ENCODE measurements around the gene COL6A5. TPM values are rescaled to one million over a fixed set of nuclear protein-coding genes. Genes with fewer than 3 reads are reported as not detected.

Gene COL6A5
- total and polyA plus RNA-seq, 2 experiments from 2014 or later = 0.03 to 0.05 TPM

DNA sequence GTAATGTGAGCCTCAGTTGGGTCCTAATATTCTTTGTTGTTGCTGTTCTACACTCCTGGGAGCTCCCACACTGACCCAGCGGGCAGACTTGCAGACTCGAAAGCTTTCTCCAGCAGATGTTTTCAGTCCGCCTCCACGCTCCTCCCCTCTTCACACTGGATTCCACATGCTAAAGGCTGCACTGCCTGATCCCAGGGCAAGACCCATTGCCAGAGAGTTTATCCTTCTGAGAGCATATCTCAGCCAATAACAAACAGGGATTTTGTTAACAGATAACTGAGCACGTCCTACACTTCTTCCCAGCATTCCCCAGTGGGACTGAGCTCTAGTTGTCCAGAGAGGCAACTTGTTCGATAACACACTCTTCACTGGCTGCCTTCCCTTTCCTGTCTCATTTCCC lies 163.5 kb downstream of the COL6A5 start:
- peak; percentile 20 for DNase-seq (ENCODE audit: low spot score)
- Histone ChIP-seq H3K36me3 (ENCODE audit: insufficient read depth) (no peaks in the 10 kb centered on the region), H4K20me1 (replicated peaks; ENCODE audit: insufficient read depth) (no peaks in the 10 kb centered on the region), H3K4me3 (no peak overlapping the region), H3K4me1 (ENCODE audit: insufficient read depth) (no peaks in the 10 kb centered on the region), H3K27ac (ENCODE audit: low read depth) (no peak overlapping the region), H3K27me3 (ENCODE audit: insufficient read depth) (0 out of 2 replicates have a peak, but pooled peaks cover 3% of the 10 kb centered on the region), H2AFZ (peak overlapping the region; percentile 89), H3K9me2 (ENCODE audit: insufficient read depth) (no peaks in the 10 kb centered on the region), H3K4me2 (no peak overlapping the region), H3K79me2 (replicated peaks; ENCODE audit: insufficient read depth) (no peaks in the 10 kb centered on the region), H3F3A (replicated peaks; ENCODE audit: low read depth) (no peaks in the 10 kb centered on the region)
- peak; percentile 64 for ATAC-seq
- TF ChIP-seq, protein P1, sequence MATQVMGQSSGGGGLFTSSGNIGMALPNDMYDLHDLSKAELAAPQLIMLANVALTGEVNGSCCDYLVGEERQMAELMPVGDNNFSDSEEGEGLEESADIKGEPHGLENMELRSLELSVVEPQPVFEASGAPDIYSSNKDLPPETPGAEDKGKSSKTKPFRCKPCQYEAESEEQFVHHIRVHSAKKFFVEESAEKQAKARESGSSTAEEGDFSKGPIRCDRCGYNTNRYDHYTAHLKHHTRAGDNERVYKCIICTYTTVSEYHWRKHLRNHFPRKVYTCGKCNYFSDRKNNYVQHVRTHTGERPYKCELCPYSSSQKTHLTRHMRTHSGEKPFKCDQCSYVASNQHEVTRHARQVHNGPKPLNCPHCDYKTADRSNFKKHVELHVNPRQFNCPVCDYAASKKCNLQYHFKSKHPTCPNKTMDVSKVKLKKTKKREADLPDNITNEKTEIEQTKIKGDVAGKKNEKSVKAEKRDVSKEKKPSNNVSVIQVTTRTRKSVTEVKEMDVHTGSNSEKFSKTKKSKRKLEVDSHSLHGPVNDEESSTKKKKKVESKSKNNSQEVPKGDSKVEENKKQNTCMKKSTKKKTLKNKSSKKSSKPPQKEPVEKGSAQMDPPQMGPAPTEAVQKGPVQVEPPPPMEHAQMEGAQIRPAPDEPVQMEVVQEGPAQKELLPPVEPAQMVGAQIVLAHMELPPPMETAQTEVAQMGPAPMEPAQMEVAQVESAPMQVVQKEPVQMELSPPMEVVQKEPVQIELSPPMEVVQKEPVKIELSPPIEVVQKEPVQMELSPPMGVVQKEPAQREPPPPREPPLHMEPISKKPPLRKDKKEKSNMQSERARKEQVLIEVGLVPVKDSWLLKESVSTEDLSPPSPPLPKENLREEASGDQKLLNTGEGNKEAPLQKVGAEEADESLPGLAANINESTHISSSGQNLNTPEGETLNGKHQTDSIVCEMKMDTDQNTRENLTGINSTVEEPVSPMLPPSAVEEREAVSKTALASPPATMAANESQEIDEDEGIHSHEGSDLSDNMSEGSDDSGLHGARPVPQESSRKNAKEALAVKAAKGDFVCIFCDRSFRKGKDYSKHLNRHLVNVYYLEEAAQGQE (IDR thresholded peaks at IDR 0.05; ENCODE audit: unreplicated experiment) = no peak
- TF ChIP-seq EZH2 (IDR thresholded peaks at IDR 0.05; ENCODE audit: low read depth, unreplicated experiment) = no peak
- no peak for TF ChIP-seq POLR2AphosphoS5 (IDR thresholded peaks at IDR 0.05; ENCODE audit: low read depth)
- TF ChIP-seq ZNF331 (CRISPR knock-in tag; IDR thresholded peaks at IDR 0.05; ENCODE audit: low read depth) = no peak
- TF ChIP-seq CREB1 (CRISPR knock-in tag; IDR thresholded peaks at IDR 0.05; ENCODE audit: low read depth) = no peak
- no peak for TF ChIP-seq JUNB (IDR thresholded peaks at IDR 0.05; ENCODE audit: unreplicated experiment)
- peaks cover 6% of the 10 kb centered on the region; the same call in 2 of the 3 replicates for H3K4me1 Mint-ChIP-seq
- no peaks in the 10 kb centered on the region for H3K27me3 Mint-ChIP-seq (ENCODE audit: insufficient read depth, low read depth, poor library complexity)
- no peak overlapping the region for H3K4me3 Mint-ChIP-seq
- no peaks in the 10 kb centered on the region for H3K9me3 Mint-ChIP-seq
- H3K36me3 Mint-ChIP-seq (ENCODE audit: low read depth) = no peaks in the 10 kb centered on the region
- H3K27ac Mint-ChIP-seq = no peak overlapping the region

DNA sequence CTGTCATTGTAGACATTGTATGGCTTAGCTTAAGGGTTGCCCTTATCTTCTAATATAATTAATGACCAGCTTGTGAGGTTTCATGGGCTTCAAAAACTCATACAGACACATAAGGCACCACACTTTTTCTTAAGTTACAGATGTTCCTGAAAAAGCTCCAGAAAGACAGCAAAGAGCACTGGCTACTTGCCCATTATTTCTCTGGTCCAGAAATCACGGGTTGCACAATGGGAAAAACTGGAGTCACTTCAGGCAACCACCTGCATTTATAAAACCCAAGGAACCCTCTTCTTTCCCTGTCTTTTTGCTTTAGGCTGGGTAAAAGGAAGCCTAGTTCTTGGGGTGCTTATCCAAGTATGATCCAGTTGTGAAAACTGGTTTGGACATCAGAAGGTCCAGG lies 169.2 kb downstream of the COL6A5 start:
- Histone ChIP-seq H3K4me3 (no peak overlapping the region), H3K27me3 (ENCODE audit: insufficient read depth) (peaks cover 58% of the 10 kb centered on the region), H3K79me2 (replicated peaks; ENCODE audit: insufficient read depth) (no peaks in the 10 kb centered on the region), H3F3A (replicated peaks; ENCODE audit: low read depth) (no peaks in the 10 kb centered on the region), H3K4me2 (no peak overlapping the region), H3K27ac (ENCODE audit: low read depth) (no peak overlapping the region), H3K4me1 (ENCODE audit: insufficient read depth) (no peaks in the 10 kb centered on the region; the same call in 1 of the 2 replicates), H4K20me1 (replicated peaks; ENCODE audit: insufficient read depth) (no peaks in the 10 kb centered on the region; the same call in 1 of the 2 replicates), H2AFZ (no peak overlapping the region), H3K9me2 (ENCODE audit: insufficient read depth) (peaks cover 3% of the 10 kb centered on the region), H3K36me3 (ENCODE audit: insufficient read depth) (no peaks in the 10 kb centered on the region)
- H3K36me3 Mint-ChIP-seq (ENCODE audit: low read depth) = no peaks in the 10 kb centered on the region; the same call in 2 of the 3 replicates
- ATAC-seq = no peak
- no peak for DNase-seq (ENCODE audit: low spot score)
- peaks cover 21% of the 10 kb centered on the region for H3K27me3 Mint-ChIP-seq (ENCODE audit: insufficient read depth, low read depth, poor library complexity)
- H3K4me1 Mint-ChIP-seq = peaks cover 8% of the 10 kb centered on the region
- H3K27ac Mint-ChIP-seq = no peak overlapping the region
- H3K4me3 Mint-ChIP-seq = no peak overlapping the region
- no peaks in the 10 kb centered on the region for H3K9me3 Mint-ChIP-seq
- TF ChIP-seq STAT1 (IDR thresholded peaks at IDR 0.05; ENCODE audit: unreplicated experiment) = no peak
- TF ChIP-seq, protein P1 (IDR thresholded peaks at IDR 0.05; ENCODE audit: unreplicated experiment) = no peak
- TF ChIP-seq CREB1 (CRISPR knock-in tag; IDR thresholded peaks at IDR 0.05; ENCODE audit: low read depth) = no peak
- TF ChIP-seq EZH2 (IDR thresholded peaks at IDR 0.05; ENCODE audit: low read depth, unreplicated experiment) = no peak
- TF ChIP-seq ZNF331 (CRISPR knock-in tag; IDR thresholded peaks at IDR 0.05; ENCODE audit: low read depth) = no peak
- TF ChIP-seq EZH2phosphoT487 (IDR thresholded peaks at IDR 0.05; ENCODE audit: unreplicated experiment) = no peak
- TF ChIP-seq, protein P2, sequence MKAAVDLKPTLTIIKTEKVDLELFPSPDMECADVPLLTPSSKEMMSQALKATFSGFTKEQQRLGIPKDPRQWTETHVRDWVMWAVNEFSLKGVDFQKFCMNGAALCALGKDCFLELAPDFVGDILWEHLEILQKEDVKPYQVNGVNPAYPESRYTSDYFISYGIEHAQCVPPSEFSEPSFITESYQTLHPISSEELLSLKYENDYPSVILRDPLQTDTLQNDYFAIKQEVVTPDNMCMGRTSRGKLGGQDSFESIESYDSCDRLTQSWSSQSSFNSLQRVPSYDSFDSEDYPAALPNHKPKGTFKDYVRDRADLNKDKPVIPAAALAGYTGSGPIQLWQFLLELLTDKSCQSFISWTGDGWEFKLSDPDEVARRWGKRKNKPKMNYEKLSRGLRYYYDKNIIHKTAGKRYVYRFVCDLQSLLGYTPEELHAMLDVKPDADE (IDR thresholded peaks at IDR 0.05) = no peak
